Measurements from ENCODE around the gene VAV2.

The VAV2 gene

DNA sequence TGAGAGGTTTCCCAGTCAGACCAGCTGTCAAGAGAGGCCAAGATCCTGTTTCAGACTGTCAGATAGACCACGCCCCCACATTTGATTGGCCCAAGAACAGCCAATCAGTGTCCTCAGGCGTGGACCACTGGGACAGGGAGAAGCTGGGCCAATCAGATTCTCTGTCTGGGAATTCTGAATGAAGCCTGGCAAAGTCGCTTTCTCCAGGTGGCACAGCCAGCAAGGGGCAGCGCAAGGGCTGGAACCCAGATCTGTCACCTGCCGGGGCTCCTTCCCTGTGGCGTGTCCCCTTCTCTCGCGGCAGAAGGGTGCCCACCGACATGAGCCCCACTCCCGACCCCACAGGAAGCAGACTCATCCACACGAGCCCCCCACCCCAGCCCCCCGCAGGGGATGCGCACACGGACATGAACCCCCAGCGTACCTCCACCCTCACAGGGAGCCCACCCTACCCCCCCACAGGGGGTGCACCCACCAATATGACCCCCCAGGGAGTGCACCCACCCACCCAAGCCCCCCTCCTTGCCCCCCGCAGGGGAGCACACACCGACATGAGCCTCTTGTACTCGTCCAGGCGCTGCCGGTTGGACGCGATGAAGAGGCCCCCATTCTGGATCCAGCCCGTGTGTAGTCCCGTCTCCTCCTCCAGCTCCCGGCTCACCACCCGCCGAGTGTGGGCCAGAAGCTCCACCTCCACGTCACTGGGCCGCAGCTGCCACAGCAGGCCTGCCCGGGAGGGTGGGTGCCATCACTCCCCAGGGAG is 260.1 kb downstream of the VAV2 start:
- Histone ChIP-seq H3K4me3 (ENCODE audit: extremely low read depth, insufficient read depth, low read length, poor library complexity, severe bottlenecking) (no peak overlapping the region), H3K9me3 (ENCODE audit: control insufficient read depth, low read length) (no peaks in the 10 kb centered on the region), H3K4me1 (ENCODE audit: control insufficient read depth, insufficient read depth, low read length, poor library complexity, severe bottlenecking) (peaks cover 8% of the 10 kb centered on the region), H3K27ac (ENCODE audit: low read depth, low read length, severe bottlenecking) (no peak overlapping the region), H3K36me3 (ENCODE audit: control insufficient read depth, insufficient read depth, low read length) (no peaks in the 10 kb centered on the region)
- WGBS, 2 experiments (ENCODE audit: insufficient coverage in 2 of 2): 82 to 84% methylated on average over 19 to 21 of the region's 30 CpGs

DNA sequence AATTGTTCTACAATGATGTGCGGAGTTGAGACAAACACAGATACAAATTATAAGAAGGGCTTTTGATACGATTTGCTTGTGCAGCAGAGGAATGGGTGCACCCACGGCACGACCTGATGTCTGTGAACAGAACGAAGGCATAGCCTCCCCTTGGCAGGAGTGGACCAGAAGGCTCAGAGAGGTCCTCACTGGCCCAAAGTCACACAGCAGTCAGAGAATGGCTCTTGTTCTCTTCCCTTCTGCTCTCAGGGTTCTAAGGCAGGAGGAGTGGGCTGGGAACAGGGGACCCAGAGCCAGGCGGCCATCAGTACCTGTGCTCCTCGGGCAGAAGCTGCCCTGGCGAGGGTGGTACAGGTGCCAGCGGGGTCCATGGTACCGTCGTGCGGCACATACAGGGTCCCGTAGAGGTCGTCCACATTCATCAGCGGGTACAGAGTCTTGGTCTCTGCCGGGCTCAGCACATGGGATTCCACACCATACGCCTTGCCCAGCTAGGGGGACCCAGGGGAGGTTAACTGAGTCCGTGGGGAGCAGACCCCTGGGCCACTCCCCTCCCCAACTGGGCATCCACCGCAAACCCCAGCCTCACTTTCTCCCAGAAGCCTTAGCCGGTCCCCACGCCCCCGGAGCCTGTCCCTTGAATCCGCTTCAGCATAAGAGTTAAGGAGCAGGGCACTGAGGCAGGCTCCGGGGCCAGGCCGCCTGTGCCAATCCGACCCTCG is 261.0 kb downstream of the VAV2 start:
- WGBS, 2 experiments (ENCODE audit: insufficient coverage in 2 of 2): 92 to 95% methylated on average over 24 to 26 of the region's 27 CpGs
- H3K4me3 ChIP-seq (ENCODE audit: extremely low read depth, insufficient read depth, low read length, poor library complexity, severe bottlenecking): no peak overlapping the region
- H3K36me3 ChIP-seq (ENCODE audit: control insufficient read depth, insufficient read depth, low read length): no peaks in the 10 kb centered on the region
- H3K9me3 ChIP-seq (ENCODE audit: control insufficient read depth, low read length): no peaks in the 10 kb centered on the region
- peaks cover 7% of the 10 kb centered on the region for H3K4me1 ChIP-seq (ENCODE audit: control insufficient read depth, insufficient read depth, low read length, poor library complexity, severe bottlenecking)
- no peak overlapping the region for H3K27ac ChIP-seq (ENCODE audit: low read depth, low read length, severe bottlenecking)

DNA sequence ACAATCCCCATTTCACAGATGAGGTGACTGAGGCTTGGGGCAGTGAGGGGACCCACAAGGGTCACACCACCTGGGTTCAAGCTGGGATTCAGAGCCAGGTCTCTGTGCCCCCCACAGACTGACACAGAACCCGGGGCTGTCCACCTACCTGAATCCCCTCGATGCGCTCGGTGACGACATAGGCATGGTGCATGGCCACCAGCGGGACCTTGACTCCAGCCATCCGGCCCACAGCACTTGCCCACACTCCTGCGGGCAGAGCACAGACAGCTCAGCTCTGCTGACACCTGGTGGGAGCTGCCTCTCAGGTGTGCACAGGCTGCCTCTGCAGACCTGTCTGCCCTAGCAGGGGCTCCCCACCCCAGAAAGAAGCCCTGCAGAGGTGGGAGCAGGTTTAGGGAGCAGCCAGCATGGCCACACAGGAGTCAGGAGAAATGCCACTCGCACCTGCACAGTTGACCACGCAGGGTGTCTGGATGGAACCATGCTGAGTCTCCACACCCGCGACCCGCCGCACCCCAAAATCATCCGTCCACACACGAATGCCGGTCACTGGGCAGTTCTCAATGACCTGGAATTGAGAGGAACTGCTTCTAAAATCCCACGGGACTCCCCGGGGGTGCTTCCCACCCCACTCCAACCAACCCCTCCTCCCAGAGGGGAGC is 262.4 kb downstream of the VAV2 start:
- H3K27ac ChIP-seq (ENCODE audit: low read depth, low read length, severe bottlenecking): no peak overlapping the region
- WGBS, 2 experiments (ENCODE audit: insufficient coverage in 2 of 2): 90% methylated on average over 17 to 19 of the region's 19 CpGs
- no peaks in the 10 kb centered on the region for H3K9me3 ChIP-seq (ENCODE audit: control insufficient read depth, low read length)
- H3K36me3 ChIP-seq (ENCODE audit: control insufficient read depth, insufficient read depth, low read length): no peaks in the 10 kb centered on the region
- peaks cover 3% of the 10 kb centered on the region for H3K4me1 ChIP-seq (ENCODE audit: control insufficient read depth, insufficient read depth, low read length, poor library complexity, severe bottlenecking)
- H3K4me3 ChIP-seq (ENCODE audit: extremely low read depth, insufficient read depth, low read length, poor library complexity, severe bottlenecking): no peak overlapping the region

DNA sequence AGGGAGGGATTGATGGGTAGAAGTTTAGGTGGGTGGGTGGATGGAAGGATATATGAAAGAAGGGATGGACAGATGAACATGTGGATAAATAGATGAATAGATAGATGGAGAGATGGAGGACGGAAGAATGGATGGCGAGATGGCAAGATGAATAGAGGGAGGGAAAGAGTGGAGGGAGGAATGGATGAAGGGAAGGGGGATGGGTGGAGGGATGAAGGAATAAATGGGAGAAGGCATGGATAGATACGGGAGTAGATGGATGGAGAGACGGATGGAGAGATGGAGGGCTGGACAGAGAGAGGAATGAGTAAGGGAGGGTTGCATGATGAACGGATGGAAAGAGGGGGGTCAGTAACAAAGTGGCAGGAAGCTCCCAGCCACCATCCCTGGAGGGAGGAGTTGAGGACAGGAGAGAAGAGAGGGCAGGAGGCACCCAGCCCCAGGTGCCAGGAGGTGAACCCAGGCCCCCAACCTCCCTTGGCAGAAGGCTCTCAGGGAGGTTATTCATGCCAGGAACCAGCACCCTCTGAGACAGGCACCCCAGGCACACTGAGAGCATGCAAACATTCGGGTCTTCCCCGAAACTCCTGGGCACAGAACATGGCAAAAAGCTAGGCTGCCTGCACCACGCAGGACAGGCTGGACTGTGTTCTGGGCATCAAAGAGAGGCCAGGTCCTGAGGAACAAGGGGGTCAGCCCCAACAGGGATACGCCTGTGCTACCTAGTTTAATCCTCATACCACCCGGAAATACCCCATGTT is 263.1 kb downstream of the VAV2 start:
- Histone ChIP-seq H3K27ac (ENCODE audit: low read depth, low read length, severe bottlenecking) (no peak overlapping the region), H3K36me3 (ENCODE audit: control insufficient read depth, insufficient read depth, low read length) (no peaks in the 10 kb centered on the region), H3K4me1 (ENCODE audit: control insufficient read depth, insufficient read depth, low read length, poor library complexity, severe bottlenecking) (no peaks in the 10 kb centered on the region), H3K4me3 (ENCODE audit: extremely low read depth, insufficient read depth, low read length, poor library complexity, severe bottlenecking) (no peak overlapping the region), H3K9me3 (ENCODE audit: control insufficient read depth, low read length) (no peaks in the 10 kb centered on the region)
- 77 to 79% methylated on average over 9 to 10 of the region's 10 CpGs for WGBS, 2 experiments (ENCODE audit: insufficient coverage in 2 of 2)

DNA sequence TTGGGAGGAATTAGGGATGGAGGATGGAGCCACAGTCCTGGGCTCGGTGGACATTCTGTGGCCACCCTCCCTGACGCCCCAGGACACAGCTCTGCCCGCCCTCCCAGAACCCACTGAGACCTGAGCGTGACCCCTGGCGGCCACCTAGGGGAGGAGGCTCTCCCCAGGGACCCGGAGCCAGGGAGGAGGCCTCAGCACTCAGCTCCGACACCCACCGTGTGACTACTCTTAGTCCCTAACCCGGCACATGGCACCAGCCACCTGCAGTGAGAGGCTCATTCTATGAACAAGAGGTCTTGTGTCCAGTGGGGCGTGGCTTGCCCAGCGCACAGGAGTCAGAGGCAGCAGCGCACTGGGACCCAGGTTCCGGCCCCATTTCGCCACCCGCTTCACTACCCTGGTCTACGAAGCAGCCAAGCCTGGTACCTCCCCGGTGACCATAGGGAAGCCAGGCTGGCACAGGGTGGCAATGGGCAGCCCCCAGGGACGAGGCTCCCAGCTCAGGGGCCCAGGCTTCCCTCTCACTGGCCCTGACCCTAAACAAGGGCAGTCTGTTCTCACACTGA is 264.2 kb downstream of the VAV2 start:
- H3K4me1 ChIP-seq (ENCODE audit: control insufficient read depth, insufficient read depth, low read length, poor library complexity, severe bottlenecking): no peaks in the 10 kb centered on the region
- no peak overlapping the region for H3K27ac ChIP-seq (ENCODE audit: low read depth, low read length, severe bottlenecking)
- no peak overlapping the region for H3K4me3 ChIP-seq (ENCODE audit: extremely low read depth, insufficient read depth, low read length, poor library complexity, severe bottlenecking)
- no peaks in the 10 kb centered on the region for H3K36me3 ChIP-seq (ENCODE audit: control insufficient read depth, insufficient read depth, low read length)
- H3K9me3 ChIP-seq (ENCODE audit: control insufficient read depth, low read length): peaks cover 4% of the 10 kb centered on the region
- WGBS, 2 experiments (ENCODE audit: insufficient coverage in 2 of 2): 87 to 88% methylated on average over 18 of the region's 18 CpGs

DNA sequence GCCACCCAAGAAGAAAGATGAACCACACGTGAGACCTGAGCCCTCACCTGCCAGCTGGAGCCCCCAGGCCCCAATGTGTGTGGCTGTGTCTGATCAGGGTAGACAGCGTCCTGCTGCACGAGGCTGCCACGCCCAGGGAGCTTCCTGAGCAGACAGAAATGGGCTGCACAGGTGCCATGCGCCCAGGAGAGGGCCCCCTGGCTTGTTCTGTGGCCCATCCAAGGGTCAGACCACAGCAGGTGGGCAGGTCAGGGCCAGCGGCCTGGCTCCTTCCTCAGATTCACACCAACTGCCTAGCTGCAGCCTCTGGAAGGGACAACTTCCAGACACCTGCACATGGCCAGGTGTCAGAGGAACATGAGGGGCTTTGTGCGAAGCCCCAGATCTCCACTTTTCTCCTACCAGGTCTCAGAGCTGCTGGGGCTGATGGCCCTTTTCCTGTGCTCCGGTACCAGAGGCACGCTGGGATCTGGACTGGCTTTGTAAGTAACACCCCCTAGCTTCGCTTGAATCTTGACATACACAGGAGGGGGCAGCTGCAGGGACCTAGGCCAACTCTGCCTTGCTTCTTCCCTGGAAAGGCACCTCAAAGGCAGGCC is 264.7 kb downstream of the VAV2 start:
- Histone ChIP-seq H3K36me3 (ENCODE audit: control insufficient read depth, insufficient read depth, low read length) (no peaks in the 10 kb centered on the region), H3K4me3 (ENCODE audit: extremely low read depth, insufficient read depth, low read length, poor library complexity, severe bottlenecking) (no peak overlapping the region), H3K4me1 (ENCODE audit: control insufficient read depth, insufficient read depth, low read length, poor library complexity, severe bottlenecking) (no peaks in the 10 kb centered on the region), H3K27ac (ENCODE audit: low read depth, low read length, severe bottlenecking) (no peak overlapping the region), H3K9me3 (ENCODE audit: control insufficient read depth, low read length) (peaks cover 4% of the 10 kb centered on the region)
- 77 to 82% methylated on average over 7 to 10 of the region's 10 CpGs for WGBS, 2 experiments (ENCODE audit: insufficient coverage in 2 of 2)

DNA sequence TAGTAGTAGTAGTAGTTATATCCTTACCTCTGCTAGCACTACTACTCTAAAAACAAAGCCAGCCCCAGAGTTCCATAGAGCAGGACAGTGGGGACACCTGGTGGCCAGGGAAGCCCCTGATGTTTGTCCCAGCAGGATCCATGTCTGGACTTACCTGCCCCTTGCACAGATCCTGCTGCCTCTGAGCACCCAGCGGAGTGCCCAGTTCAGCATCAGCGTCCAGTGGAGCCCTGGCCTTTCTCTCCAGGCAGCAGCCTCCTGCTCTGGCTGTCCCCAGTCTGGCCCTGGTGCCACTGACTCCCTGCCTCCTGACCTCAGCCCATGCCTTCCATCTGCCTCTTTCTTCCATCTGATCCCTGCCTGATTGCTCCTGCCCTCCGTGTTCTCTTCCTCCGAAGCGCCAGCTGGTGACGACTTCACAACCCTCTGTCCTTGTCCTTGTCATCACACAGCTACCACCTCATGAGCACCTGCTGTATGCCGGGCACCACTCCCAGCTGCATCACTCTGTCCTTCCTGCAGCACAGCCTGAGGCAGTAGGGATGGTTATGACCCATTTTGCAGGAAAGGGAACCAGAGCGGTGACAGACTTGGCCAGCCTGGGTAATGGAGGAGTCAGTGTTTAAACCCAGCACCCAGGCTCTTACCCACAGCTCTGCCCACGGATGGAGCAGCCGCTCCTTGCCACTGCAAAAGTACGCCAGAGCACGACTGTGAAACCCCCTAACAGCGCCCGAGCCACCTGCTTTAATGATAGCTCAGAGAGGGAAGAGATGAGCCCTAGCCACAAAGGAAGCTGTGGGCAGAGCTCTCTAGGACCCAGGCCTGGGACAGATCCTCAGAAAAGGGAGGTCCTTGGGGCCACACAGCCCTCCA is 265.5 kb downstream of the VAV2 start:
- Histone ChIP-seq H3K36me3 (ENCODE audit: control insufficient read depth, insufficient read depth, low read length) (no peaks in the 10 kb centered on the region), H3K4me3 (ENCODE audit: extremely low read depth, insufficient read depth, low read length, poor library complexity, severe bottlenecking) (no peak overlapping the region)

DNA sequence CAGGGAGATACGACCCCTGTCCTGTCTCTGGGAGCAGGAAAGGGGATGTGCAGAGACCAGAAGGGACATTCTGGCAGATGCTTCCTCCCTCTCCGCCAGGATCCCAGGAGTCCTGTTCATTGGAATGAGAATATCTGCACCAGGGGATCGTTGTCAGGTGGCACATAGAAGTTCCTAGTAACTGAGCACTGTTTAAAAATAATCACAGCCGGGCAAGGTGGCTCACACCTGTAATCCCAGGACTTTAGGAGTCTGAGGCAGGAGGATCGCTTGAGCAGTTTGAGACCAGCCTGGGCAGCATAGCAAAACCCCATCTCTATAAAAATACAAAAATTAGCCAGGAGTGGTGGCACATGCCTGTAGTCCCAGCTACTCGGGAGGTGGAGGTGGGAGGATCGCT is 266.2 kb downstream of the VAV2 start:
- H3K27ac ChIP-seq (ENCODE audit: low read depth, low read length, severe bottlenecking): no peak overlapping the region
- H3K36me3 ChIP-seq (ENCODE audit: control insufficient read depth, insufficient read depth, low read length): peaks cover 2% of the 10 kb centered on the region
- H3K4me3 ChIP-seq (ENCODE audit: extremely low read depth, insufficient read depth, low read length, poor library complexity, severe bottlenecking): no peak overlapping the region
- 88 to 90% methylated on average over 5 to 6 of the region's 7 CpGs for WGBS, 2 experiments (ENCODE audit: insufficient coverage in 2 of 2)
- H3K9me3 ChIP-seq (ENCODE audit: control insufficient read depth, low read length): peaks cover 4% of the 10 kb centered on the region
- no peaks in the 10 kb centered on the region for H3K4me1 ChIP-seq (ENCODE audit: control insufficient read depth, insufficient read depth, low read length, poor library complexity, severe bottlenecking)

More for the DNA sequence above, 265.5 kb downstream of the VAV2 start:
- H3K4me1 ChIP-seq (ENCODE audit: control insufficient read depth, insufficient read depth, low read length, poor library complexity, severe bottlenecking): no peaks in the 10 kb centered on the region
- no peak overlapping the region for H3K27ac ChIP-seq (ENCODE audit: low read depth, low read length, severe bottlenecking)
- WGBS, 2 experiments (ENCODE audit: insufficient coverage in 2 of 2): 72 to 85% methylated on average over 9 to 12 of the region's 14 CpGs
- H3K9me3 ChIP-seq (ENCODE audit: control insufficient read depth, low read length): peaks cover 4% of the 10 kb centered on the region

DNA sequence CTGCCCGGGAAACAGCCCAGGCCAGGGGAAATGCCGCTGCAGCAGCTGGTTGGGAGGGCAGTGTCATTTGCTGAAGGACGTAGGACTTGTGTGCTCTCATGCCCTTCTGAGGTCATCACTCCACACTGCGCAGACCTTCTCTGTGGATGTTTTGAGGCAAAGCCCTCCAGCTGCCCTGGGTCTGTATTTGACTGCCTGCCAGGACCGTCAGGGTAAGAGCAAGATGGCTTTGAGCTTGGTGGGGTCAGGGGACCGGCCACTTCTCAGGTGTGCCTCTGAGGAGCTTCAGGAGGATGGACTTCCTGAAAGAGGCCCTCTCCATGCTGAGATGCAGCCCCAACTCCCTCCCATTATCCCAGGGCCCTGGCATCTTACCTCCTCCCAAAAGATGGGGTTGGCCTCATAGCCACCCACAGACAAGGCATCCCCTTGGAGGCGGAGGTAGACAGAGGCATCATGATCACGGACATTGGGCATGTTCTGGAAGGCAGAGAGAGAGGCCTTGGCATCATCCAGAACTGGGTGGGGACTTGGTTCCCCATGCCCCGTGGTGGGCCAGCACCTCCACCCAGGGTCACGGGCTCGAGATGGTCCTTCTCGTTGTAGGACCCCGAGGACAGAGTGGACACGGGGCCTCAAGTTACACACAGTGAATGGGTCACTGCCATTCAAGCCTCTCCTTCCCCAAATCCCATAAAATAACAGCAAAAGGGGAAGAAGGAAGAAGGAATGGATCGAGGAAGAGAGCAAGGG is 273.4 kb downstream of the VAV2 start:
- Histone ChIP-seq H3K4me3 (ENCODE audit: extremely low read depth, insufficient read depth, low read length, poor library complexity, severe bottlenecking) (no peak overlapping the region), H3K4me1 (ENCODE audit: control insufficient read depth, insufficient read depth, low read length, poor library complexity, severe bottlenecking) (peaks cover 29% of the 10 kb centered on the region), H3K9me3 (ENCODE audit: control insufficient read depth, low read length) (peaks cover 1% of the 10 kb centered on the region), H3K36me3 (ENCODE audit: control insufficient read depth, insufficient read depth, low read length) (peaks cover 3% of the 10 kb centered on the region), H3K27ac (ENCODE audit: low read depth, low read length, severe bottlenecking) (no peak overlapping the region)
- 89 to 96% methylated on average over 7 to 12 of the region's 15 CpGs for WGBS, 2 experiments (ENCODE audit: insufficient coverage in 2 of 2)

All from mesodermal cell (in vitro differentiated cells).